Pancreas (tissue), 10 donors: ENCODE measurements around the gene CLUH. TPM values are rescaled to one million over a fixed set of nuclear protein-coding genes. Genes with fewer than 3 reads are reported as not detected.
"Not testable (repeated sequence)": the region's sequence is repeated elsewhere in the genome, so short reads cannot be mapped to it uniquely, and the experiment has no call there.

Source experiments
- ATAC-seq, 4 donors: fragments of 200-7000 bp; cut with Tn5 transposase; one replicate each; pipeline versions ENCODE4 v1.8.0 to v1.9.1; 2020; ENCODE audit warnings: mild to moderate bottlenecking in 4 of 4, moderate library complexity in 4 of 4
- DNase-seq, 6 donors: peaks; one replicate each; pipeline ENCODE4 v3.0.0-alpha.2; 2020
- FAIRE-seq: peaks from 2 replicates; lab custom pipeline; 2012; peaks lifted over from hg19 to GRCh38; lab: Jason Lieb, UNC
- H3K27ac ChIP-seq, 4 donors: fragments of 200-600 bp; sonication (generic); 1 replicate in 3 of 4; 2 replicates in 1 of 4; pipeline versions ENCODE4 v1.5.0 to v1.8.0; 2020
- H3K27me3 ChIP-seq, 4 donors: fragments of 200-600 bp; one replicate each; pipeline ENCODE4 v1.8.0; 2021
- H3K36me3 ChIP-seq, 3 donors: fragments of 200-600 bp; sonication (generic) in 1 of 3; one replicate each; pipeline versions ENCODE4 v1.5.0 to v1.8.0; 2020 to 2021
- H3K4me1 ChIP-seq, 3 donors: fragments of 200-600 bp; one replicate each; pipeline ENCODE4 v1.8.0; 2021
- H3K4me3 ChIP-seq, 4 donors: fragments of 200-600 bp; sonication (generic) in 2 of 4; one replicate each; pipeline versions ENCODE4 v1.5.0 to v1.8.0; 2020 to 2021
- H3K9me3 ChIP-seq, 4 donors: fragments of 200-600 bp; one replicate each; pipeline ENCODE4 v1.8.0; 2021
- WGBS, 2 donors: extraction: QIAGEN DNeasy Blood & Tissue Kit; methylation state at CpG; one replicate each; pipeline ENCODE4 v1.1.7; 2013; 5-methylcytosine and 5-hydroxymethylcytosine counted together
- intact Hi-C, 3 donors: fragments of 100-400 bp; cut with DNase I; formaldehyde crosslinking; loops; one replicate each; pipeline versions ENCODE4 v1.11.1 to v1.14.2; 2022
- microRNA-seq, 2 donors: library from miRNA; unstranded; fragments of <30 nt; microRNA quantifications; one replicate each; pipeline versions ENCODE4 to v1.1.0, GENCODE V29; 2019 to 2020
- polyA plus RNA-seq, 2 donors: library from polyadenylated mRNA; stranded (reverse); fragments of 200-250 nt; gene quantifications; one replicate each; pipeline ENCODE4 v1.2.3, GENCODE V29; 2013
- total RNA-seq, 6 donors: library from RNA; stranded (reverse); fragmentation: NEBNext Ultra II Directional in 4 of 6; extraction: Animal tissue kit (Norgen Biotek cat#: 25700) in 4 of 6; gene quantifications; one replicate each; pipeline versions ENCODE4 v1.2.1 to v1.2.4, GENCODE V29; 2021 to 2023
- TF ChIP-seq, protein P1 (sequence below), 4 donors: fragments of 200-600 bp; sonication (generic) in 3 of 4; IDR thresholded peaks; one replicate each; pipeline versions ENCODE4 v1.5.0 to v1.8.0; 2021; ENCODE audit warnings: antibody characterized with exemption in 4 of 4
- donor health status: healthy with polysubstance abuse.
- donor health status: DM: no; HTN: no; CAD: no; lungs with moderate emphysema.
- donor health status: DM: no; HTN: no; CAD: no.
- donor health status: control.
- donor health status: control.
- donor health status: Bipolar disorder and iron deficiency.
- donor health status: DM: yes; HTN: yes; CAD: no.
- donor health status: DM: no; HTN: no; CAD: no.
- donor health status: DM: no; HTN: no; CAD: no.
- donor health status: DM: yes; HTN: yes; CAD: no.

CLUH gene
- total and polyA plus RNA-seq, 8 donors = 47.7 to 201 (median 66.1) TPM

DNA sequence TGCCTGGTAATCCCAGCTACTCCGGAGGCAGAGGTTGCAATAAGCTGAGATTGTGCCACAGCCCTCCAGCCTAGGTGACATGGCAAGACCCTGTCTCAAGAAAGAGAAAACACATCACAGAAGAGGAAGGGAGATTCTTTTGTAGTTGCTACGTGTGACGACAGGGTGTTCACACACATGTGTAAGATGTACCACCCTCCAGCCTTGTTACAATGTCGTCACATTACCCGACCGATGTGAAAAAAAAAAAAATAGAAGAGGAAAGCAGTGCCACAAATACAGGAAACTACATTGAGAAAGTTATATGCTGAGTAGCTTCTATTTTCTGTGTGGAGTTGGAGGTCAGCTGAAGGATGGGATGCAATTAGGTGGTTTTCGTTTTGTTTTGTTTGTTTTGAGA, 56.0 kb downstream of the CLUH start:
- TF ChIP-seq, protein P1, sequence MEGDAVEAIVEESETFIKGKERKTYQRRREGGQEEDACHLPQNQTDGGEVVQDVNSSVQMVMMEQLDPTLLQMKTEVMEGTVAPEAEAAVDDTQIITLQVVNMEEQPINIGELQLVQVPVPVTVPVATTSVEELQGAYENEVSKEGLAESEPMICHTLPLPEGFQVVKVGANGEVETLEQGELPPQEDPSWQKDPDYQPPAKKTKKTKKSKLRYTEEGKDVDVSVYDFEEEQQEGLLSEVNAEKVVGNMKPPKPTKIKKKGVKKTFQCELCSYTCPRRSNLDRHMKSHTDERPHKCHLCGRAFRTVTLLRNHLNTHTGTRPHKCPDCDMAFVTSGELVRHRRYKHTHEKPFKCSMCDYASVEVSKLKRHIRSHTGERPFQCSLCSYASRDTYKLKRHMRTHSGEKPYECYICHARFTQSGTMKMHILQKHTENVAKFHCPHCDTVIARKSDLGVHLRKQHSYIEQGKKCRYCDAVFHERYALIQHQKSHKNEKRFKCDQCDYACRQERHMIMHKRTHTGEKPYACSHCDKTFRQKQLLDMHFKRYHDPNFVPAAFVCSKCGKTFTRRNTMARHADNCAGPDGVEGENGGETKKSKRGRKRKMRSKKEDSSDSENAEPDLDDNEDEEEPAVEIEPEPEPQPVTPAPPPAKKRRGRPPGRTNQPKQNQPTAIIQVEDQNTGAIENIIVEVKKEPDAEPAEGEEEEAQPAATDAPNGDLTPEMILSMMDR (IDR thresholded peaks at IDR 0.05) = no peak
- intact Hi-C loops = no loop called here
- DNase-seq = no peak
- FAIRE-seq = no peak
- 80 to 85% methylated on average over 7 of the region's 7 CpGs for WGBS, 2 donors
- Histone ChIP-seq H3K4me1 (no peaks in the 10 kb centered on the region), H3K9me3 (no peaks in the 10 kb centered on the region), H3K36me3 (no peaks in the 10 kb centered on the region), H3K27me3 (no peaks in the 10 kb centered on the region), H3K27ac (no peak overlapping the region), H3K4me3 (no peak overlapping the region)
- ATAC-seq = no peak

- H3K27me3 ChIP-seq, H3K27ac ChIP-seq, H3K9me3 ChIP-seq, H3K4me3 ChIP-seq, H3K36me3 ChIP-seq, H3K4me1 ChIP-seq, DNase-seq, FAIRE-seq, intact Hi-C loops, ATAC-seq: not testable (repeated sequence)
- 91 to 96% methylated on average over 3 of the region's 3 CpGs for WGBS, 2 donors
These were observed 58.7 kb downstream of the CLUH start for GRCh38 chr17:2652911-2653310.

DNA sequence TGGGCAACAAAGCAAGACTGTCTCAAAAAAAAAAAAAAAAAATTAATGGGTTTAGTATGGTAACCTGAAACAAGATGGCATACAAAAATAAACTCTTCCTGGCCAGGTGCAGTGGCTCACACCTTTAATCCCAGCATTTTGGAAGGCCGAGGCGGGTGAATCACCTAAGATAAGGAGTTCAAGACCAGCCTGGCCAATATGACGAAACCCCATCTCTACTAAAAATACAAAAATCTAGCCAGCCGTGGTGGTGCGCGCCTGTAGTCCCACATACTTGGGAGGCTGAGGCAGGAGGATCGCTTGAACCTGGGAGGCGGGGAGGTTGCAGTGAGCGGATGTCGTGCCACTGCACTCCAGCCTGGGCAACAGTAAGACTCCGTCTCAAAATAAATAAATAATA, 62.4 kb downstream of the CLUH start:
- Histone ChIP-seq H3K9me3 (no peaks in the 10 kb centered on the region), H3K36me3 (no peaks in the 10 kb centered on the region), H3K4me3 (no peak overlapping the region), H3K4me1 (no peaks in the 10 kb centered on the region), H3K27ac (no peak overlapping the region), H3K27me3 (no peaks in the 10 kb centered on the region)
- no peak for DNase-seq
- TF ChIP-seq, protein P1 (IDR thresholded peaks at IDR 0.05) = no peak
- FAIRE-seq = no peak
- no peak for ATAC-seq
- 98% methylated on average over 11 of the region's 11 CpGs for WGBS, 2 donors
- intact Hi-C loops = no loop called here

- Histone ChIP-seq H3K4me1 (no peaks in the 10 kb centered on the region), H3K9me3 (no peaks in the 10 kb centered on the region), H3K4me3 (no peak overlapping the region), H3K27me3 (no peaks in the 10 kb centered on the region), H3K36me3 (no peaks in the 10 kb centered on the region), H3K27ac (no peak overlapping the region)
- intact Hi-C loops = no loop called here
- TF ChIP-seq, protein P1 (IDR thresholded peaks at IDR 0.05) = no peak
- ATAC-seq (no peak), FAIRE-seq (no peak), DNase-seq (no peak)
- WGBS, 2 donors = 97 to 99% methylated on average over 6 of the region's 6 CpGs
These were observed 63.6 kb downstream of the CLUH start for GRCh38 chr17:2647957-2648356.

DNA sequence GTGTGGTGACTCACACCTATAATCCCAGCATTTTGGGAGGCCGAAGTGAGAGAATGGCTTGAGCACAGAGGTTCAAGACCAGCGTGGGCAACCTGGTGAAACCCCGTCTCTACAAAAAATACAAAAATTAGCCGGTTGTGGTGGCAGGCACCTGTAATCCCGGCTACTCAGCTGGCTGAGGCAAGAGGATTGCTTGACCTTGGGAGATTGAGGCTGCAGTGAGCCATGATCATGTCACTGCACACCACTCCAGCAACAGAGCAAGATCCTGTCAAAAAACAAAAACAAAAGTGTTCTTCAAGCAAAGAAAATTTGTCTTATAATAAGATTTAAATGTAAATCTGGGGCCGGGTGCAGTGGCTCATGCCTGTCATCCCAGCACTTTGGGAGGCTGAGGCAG, 66.6 kb downstream of the CLUH start:
- no peak overlapping the region for H3K27ac ChIP-seq
- H3K4me1 ChIP-seq = no peaks in the 10 kb centered on the region
- no peaks in the 10 kb centered on the region for H3K27me3 ChIP-seq
- ATAC-seq = no peak
- no peaks in the 10 kb centered on the region for H3K9me3 ChIP-seq
- H3K4me3 ChIP-seq = no peak overlapping the region
- 63 to 66% methylated on average over 6 of the region's 6 CpGs for WGBS, 2 donors
- TF ChIP-seq, protein P1 (IDR thresholded peaks at IDR 0.05) = no peak
- H3K36me3 ChIP-seq = no peaks in the 10 kb centered on the region
- FAIRE-seq = no peak
- no peak for DNase-seq
- intact Hi-C loops = no loop called here

Small RNA genes within 50 kb of the gene (microRNA-seq; reads per million reads assigned to microRNA genes)
- 0 reads per million in 2 donors for gene MIR1253
- 0 reads per million in 2 donors for gene MIR6776

Other genes starting within 250 kb of the CLUH start
- gene METTL16, start 199.9 kb downstream of the CLUH start, total RNA-seq = 10 to 100 TPM in 5 of 6 donors, 1 to 10 TPM in 1; 9.2 to 16.5 (median 13.1) TPM
- 10 to 100 TPM; 15.5 to 19.6 TPM for gene METTL16, start 199.9 kb downstream of the CLUH start, polyA plus RNA-seq
- gene PAFAH1B1, start 118.1 kb downstream of the CLUH start, total RNA-seq = 10 to 100 TPM; 33.6 to 66.1 (median 37.4) TPM
- gene PAFAH1B1, start 118.1 kb downstream of the CLUH start, polyA plus RNA-seq = 10 to 100 TPM; 17.3 to 31.9 TPM
- under 1 TPM; 0.19 to 0.76 (median 0.54) TPM for gene CCDC92B, start 37.9 kb upstream of the CLUH start, total RNA-seq
- 1 to 10 TPM; 1.6 to 4.6 TPM for gene CCDC92B, start 37.9 kb upstream of the CLUH start, polyA plus RNA-seq
- 10 to 100 TPM; 35.2 to 48.0 (median 43.0) TPM for gene RAP1GAP2, start 84.7 kb upstream of the CLUH start, total RNA-seq
- 10 to 100 TPM; 29.7 to 51.2 TPM for gene RAP1GAP2, start 84.7 kb upstream of the CLUH start, polyA plus RNA-seq